CD4-positive, alpha-beta T cell treated with Interleukin-6 for 4 hours (primary cell): ENCODE data around the gene FAXC.
"Not testable (repeated sequence)": the region's sequence is repeated elsewhere in the genome, so short reads cannot be mapped to it uniquely, and the experiment has no call there.

Experiments
- DNase-seq: peaks from one replicate; pipeline ENCODE4 v3.0.0-alpha.2; 2020; ENCODE audit warnings: mixed read lengths

FAXC gene

DNA sequence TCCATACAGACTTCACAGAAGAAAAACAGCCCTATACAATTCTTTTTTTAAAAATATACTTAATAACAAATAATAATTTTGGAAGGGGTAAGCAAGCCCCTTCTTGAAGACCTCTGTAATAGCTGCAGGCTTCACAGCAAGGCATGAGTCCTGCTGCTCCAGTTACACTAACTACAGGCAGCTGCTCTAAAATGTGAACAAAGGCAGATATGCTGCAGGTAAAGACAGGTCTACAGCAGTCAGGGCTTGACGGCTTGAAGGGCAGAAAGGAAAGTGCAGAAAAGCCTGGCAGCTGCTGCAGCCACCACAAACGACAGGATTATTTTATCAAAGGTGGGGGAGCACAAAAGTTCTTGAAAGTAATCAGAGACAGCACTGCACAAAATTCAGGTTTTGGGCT is 11.3 kb downstream of the FAXC start:
- no peak for DNase-seq

DNA sequence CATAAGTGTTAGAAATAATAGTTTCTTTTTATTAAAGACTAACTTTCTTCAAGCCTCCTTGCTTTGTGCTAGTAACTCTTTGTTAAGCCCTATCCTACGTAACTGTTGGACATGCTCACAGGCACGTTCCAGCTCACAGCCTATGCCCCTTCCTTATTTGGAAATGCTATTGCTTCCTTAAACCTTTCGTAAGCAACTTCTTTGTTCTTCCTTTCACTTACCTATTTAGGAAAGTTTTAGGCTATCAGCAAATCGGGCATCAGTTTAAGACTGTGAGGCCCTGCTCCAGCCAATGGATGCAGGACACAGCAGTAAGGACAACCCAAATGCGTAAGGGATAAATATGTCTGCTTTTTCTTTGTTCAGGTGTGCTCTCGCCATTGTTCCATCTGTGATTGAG is 14.2 kb downstream of the FAXC start:
- DNase-seq: not testable (repeated sequence)

DNA sequence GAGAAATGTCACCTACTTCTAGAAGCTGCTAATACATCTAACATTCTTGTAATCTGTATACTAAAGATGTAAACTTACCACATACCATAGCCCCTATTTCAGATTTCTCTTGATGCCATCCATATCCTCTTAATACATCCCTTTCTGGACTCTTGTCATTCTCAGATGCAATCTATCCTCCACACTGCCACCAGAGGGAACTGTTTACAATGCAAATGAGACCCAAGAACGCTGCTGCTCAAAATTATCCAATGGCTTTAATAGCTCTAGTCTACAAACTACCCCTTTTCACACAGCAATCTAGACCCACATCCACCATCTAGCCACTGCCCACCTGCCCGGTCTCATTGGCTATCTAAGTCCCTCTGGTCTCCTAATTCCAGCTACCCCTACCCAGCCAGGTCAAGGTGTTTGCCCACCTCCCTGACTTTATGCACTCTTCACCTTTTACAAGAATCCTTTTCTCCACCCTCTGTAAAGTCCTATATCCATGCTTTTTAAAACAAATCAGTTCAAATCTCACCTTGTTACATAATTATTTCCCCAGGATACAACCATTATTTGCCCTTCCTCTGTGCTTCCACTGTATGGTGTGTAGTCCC is 14.8 kb downstream of the FAXC start:
- DNase-seq: peak; percentile 3

DNA sequence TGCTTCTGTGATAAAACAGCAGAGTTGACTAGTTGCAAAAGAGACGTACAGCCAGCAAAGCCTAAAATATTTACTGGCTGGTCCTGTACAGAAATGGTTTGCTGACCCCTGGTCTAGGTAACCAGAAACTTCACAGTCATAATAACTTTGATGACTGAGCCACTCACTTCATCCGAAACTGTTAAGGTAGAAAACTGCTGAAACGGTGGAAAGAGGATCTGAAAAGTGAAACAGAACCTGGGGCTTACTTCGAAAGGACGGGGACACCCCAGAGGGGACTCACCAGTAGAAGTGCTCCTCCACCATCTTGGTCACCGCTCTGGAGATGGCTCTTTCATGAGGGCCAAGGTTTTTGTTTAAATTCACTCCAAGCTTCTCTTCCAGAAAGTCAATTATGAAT is 16.4 kb downstream of the FAXC start:
- no peak for DNase-seq

DNA sequence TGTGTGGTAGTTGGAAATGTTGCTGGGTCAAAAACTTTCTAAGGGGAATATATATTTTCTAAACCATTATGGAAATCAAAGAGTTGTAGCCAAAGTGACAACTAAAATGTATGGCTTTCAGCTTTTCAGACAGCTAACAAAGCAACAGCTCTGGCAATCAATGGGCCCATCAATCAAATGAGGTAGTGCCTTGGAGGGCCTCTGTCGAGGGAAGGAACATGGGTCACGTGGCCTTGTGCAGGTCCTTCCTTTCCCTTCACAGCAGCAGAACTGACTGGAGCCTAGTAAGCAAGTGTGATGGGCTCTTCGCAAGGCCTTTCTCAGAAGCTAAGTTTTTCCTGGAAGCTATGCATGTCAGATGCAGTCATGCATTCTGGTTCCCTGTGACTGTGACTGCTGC is 17.9 kb downstream of the FAXC start:
- DNase-seq: no peak

DNA sequence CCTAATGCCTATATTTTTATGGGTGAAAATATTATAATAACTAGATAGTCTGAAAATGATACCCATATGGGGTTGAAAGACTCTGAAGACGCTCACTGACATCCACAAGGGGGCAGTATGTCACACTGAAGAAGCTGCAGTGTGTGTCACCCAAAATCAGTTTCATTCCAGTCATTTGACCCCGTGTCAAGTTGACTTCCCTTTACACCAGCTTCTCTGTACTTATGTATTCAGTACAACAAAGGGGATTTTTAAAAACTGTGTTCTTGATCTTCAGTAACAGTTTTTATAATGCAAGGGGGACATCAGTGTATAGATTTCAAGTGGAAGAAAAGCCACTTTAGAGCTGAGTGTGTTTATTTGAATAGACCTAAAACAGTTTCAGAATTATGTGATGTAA is 19.3 kb downstream of the FAXC start:
- DNase-seq: peak; percentile 53

DNA sequence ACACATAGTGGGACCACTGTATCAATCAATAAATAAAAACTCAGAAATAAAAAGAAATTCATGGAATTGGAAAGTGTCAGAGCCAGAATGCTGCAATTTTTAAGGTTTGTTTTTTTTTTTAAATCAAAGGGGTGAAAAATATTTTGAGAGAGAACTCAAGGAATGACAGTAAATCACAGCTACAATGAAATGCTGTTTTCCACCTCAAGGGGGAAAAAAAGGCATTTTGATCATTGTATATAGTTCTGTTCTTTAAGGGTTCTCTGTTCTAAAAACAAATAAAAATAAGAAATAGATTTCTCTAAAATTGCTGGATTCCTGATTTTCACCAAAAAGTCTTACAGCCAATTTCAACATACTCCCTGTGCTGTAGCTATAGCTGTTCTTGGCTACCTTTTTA is 24.5 kb downstream of the FAXC start:
- DNase-seq: no peak

DNA sequence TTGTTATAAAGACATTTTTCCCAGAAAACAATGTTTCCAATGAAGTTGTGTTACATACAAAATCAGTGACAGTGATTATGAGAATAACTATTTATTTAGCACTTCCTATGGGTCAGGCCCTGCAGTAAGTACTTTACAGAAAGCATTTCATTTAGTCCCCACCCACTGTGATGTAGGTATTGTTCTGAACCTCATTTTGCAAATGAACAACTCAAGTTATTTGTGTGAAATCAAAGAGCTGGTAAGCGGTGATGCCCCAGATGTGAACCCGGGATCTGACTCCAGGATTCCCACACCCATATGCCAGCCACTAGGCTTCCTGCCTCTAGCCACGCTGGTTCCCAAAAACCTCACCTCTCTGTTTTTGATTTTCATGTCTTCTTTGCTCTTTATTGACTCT is 30.9 kb downstream of the FAXC start:
- no peak for DNase-seq

DNA sequence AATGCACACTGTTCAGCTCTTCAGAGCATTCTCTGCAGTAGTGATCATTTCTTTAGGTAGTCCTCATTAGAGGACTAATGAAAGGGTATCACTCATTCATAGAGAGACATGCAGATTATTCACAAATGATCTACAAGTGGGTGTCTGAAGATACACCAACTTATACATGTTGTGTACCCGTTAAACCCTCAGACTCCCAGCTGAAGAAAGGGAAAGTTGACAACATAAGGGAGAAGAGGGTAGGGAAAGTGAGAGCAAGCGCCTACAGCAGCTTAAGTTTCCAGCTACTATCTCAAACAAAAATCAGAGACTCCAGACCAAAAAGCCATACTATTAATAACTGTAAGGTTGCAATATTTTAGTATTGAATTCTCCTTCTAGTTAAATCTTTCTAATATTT is 37.1 kb downstream of the FAXC start:
- no peak for DNase-seq

DNA sequence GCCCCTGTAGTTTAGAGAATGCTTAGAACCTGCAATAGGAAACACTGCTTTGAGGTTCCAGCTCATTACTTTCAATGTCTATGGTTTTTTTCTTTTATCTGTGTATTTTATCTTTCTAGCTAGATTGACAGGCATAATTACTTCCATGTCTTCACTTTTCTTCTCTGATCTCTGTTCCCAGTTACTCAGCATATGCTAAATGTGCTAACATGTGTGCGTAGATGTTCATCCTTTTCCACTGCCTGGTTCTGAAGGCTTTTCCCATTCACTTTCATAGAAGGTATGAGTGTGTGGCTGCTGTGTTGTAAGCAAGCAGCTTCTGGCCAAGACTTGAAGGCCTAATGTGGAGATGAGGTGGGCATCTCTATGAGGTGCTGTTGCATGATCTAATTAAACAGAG is 38.9 kb downstream of the FAXC start:
- no peak for DNase-seq

DNA sequence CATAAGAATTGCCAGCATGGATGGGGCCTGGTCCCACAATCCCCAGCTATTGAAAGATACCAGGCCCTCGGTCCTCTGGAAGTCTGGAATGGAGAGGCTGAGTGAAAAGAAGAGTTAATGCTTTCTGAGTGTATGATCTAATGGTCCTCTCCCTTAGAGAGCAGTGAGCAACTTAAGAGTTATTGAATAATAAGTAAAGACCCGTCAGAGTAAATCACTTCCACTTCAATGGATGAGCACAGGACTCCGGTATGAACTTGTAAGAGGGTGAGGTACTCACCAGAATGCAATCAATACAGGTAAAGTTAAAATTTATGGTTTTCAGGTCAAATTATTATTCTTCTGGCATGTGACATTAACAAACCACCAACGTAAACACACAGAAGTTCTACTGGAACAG is 39.9 kb downstream of the FAXC start:
- DNase-seq: no peak

DNA sequence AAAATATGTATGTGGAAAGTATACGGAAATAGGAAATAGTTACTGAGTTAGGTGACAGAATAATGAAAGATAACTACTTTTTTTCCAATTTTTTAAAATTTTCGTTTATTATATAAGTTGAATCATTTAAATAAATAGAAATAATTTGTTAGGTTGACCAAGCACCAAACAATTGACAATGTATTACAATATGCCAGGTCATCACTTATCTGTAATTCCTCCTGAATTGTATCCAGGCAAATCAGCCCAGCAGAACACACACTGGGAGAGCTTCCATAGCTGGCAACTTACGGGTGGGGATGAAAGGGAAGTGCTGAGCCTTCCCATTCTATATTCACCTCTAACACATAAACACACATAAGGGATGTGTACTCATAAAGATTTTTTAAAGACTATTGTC is 40.7 kb downstream of the FAXC start:
- DNase-seq: no peak

DNA sequence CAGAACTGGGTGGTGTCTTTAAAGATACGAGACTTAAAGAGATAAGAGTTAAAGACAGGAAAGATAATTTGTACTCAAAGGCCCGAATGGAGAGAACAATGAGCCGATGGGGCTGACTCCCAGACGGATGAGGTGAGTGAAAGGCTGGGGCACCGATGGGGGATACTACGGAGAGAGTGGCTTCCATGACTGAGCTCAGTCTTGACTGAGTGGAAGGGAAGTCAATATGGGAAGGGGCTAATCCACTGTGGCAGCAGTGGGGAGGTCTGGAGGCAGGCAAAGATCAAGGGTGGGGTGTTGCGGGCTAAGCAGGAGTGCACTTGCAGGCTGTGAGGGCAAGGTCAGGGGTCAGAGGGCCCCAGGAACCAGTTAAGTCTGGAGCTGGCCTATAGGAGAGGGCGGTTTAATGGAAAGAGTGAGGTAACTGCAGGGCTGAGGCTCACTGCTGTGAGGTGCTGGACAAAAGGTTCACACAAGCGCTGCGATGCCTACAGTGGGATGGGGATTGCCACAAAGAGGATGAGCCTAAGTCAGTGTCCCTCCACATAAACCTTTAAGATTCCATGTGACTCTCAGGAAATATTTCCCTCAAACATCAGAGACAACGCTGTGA is 42.1 kb downstream of the FAXC start:
- DNase-seq: no peak

DNA sequence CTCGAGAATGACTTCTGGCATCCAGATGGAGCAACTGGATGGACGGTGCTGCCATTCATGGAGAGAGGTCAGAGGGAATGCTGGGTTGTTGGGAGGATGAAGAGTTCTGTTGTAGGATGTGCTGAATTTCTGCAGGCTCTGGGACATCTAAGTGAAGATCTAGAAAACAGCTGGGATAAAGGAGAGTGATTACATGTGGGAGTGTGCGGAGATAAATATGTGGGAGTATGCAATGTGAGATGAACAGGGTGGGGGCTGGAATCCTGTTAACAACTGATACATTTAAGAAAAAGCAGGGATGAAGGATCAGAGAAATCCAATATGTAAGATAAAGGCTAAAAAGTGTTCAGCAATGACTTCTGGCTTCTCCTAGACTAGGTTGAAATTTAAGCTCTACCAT is 43.1 kb downstream of the FAXC start:
- DNase-seq: no peak

DNA sequence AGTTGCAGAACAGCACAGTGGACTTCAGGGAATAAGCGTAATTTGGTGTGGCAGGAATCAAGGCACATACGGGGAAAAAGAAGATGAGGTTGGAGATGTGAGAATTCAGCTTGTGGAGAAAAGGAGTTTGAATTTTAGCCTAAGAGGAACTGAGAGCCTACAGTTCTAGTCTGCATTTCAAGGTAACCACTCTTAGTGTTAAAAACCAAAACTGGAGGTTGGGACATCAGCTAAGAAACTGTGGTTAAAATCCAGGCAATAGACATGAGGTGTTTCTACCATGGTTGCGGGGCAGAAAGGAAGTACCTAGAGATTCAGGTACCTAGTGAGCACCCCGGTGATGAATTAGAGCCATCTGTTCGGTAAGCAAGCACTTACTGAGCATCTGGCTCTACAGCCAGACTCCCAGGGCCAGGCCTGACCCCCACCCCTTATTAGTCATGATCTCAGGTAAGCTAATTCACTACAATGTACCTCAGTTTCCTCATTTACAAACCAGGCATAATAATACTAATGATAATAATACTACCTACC is 44.4 kb downstream of the FAXC start:
- DNase-seq: no peak

DNA sequence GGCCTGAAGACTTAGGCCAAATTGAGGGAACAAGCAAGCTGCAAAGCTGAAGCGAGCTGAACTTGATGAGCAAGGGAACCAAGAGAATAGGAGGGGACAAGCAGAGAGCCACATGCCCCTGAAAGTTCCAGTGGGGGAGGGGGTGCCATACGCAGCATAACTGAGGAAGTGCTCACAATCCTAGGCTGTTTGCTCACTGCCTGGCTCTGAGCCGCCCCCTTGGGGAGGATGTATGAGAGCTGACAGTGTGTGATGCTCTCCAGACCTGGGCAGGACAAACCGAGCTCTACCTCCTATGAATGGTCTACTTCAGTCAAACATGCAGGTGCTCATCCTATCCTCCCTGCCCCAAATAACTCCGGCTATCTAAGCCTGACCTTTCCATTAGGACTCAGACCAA is 52.1 kb downstream of the FAXC start:
- DNase-seq: no peak

DNA sequence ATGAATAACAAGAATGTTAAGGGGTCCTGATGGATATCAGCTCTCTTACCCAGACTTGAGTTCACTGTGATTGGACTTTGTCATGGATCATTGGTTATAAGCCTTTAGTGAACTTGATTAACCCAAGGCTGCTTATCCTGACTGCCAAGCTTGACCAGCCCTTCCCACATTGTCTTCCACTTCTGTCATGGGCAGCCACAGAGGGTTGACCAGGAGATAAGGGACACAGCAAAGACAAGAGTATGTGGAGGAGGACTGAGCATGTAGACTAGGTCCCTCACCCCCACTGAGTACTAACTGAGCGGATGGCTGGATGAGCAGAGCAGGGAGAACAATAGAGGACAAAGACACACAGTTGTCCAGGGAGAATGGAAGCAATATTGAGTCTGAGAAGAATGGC is 52.5 kb downstream of the FAXC start:
- DNase-seq: no peak

DNA sequence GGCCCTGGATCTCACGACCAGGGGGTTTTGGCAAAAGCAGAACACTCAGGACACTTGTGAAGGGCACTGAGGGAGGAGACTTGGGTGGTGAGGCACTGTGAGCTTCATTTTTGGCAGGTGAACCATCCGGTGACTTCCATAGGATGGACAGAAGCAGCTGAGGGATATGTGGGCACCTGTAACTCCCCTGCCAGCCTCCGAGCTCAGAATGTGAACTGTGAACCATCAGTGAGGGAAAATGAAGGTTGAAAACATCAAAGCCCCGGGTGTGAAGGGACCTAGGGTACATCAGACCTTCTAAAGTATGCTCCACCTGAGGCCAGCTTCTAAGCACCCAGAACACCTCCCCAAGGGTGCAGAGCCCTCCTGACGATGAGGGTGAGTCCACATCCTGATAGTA is 53.2 kb downstream of the FAXC start:
- no peak for DNase-seq

DNA sequence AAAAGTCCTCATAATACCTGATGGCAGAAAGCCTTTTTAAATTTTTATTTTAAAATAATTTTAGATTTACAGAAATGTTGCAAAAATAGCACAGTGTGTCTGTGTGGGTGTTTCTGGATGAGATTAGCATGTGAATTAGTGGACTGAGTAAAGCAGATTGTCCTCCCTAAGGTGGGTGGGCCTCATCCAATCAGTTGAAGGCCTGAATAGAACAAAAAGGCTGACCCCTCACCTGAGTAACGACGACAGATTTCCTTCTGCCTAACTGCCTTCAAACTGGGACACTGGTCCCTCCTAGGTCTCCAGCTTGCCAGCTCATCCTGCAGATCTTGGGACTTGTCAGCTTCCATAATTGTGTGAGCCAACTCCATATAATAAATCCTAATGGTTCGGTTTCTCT is 54.2 kb downstream of the FAXC start:
- DNase-seq: no peak

DNA sequence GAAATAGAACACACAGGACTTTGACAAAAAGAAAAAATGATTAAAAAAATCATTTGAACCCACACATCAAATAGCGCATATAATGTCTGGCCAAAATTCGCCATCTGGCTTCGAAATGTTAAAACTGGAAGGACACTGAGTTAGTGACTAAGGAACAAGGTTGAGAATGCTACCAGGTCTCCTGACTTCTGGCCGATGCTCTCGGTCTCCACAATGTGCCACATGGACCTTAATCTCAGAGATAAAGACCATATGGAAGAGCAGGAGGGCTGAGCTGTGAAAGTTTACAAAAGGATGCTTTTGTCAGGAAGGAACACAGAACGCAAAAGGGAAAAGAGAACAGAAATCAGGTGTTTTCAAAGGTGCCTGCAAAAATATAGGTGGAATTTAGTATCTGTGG is 54.7 kb downstream of the FAXC start:
- DNase-seq: no peak

DNA sequence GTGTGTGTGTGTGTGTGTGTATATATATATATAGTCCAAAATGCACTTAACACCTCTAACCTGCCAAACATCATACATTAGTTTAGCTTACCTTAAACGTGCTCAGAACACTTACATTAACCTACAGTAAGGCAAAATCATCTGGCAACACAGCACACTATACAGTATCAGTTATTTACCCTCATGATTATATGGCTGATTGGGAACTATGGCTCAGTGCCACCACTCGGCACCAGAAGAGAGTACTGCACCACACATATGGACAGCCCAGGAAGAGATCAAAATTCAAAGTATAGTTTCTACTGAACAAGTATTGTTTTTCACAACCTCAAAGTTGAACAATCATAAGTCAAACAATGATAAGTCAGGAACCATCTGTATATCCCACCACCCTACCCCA is 59.8 kb downstream of the FAXC start:
- no peak for DNase-seq

DNA sequence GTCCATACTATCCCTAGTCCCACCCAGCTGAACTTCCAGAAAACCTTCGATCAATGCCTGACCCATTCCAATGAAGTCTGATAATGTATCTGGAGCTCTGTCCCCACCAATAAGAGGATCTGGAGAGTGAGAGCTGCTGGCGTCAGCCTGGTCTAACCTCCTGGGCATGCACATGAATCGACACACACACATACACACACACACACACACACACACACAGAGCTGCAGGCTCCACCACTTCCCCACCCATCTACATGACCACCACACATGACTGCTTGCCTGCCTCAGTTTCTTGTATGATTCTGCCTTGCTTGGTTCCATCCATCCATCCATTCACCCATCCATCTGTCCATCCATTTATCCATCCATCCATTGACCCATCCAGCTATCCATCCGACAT is 60.8 kb downstream of the FAXC start:
- no peak for DNase-seq

DNA sequence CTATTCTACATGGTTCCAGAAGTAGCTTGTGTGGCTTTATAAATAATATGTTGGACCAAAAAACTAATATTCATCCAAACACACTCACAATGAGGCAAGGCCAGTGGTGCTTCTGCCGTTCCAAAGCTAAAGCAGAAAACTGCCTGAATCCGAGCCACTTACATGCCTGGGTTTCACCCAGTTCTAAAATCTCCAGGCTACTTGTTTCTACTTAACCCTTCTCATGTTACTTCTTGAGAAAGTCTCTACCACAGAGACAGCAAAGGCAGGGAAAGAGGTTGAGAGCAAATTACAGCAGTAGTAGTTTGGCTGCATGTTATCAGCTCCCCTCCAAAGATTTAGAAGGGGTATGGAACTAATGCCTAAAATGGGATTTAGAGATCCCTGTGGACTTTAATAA is 62.0 kb downstream of the FAXC start:
- DNase-seq: no peak

DNA sequence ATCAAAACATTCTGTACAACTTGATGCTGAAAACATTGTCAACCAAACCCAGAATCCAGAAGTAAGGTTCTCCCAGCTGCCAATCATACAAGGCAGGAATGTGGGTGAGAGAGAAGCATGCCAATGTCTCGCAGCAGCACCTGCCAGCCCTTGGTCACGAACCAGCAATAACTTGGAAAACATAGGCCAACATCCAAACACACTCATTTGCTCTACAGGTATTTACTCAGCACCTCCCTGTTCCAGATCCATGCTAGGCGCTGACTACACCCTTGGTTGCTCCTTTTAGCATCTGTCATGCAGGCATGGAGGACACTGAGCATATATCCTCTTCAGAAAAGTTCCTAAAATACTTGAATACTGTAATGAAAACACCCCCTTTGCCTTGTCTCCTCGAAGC is 63.6 kb downstream of the FAXC start:
- no peak for DNase-seq

DNA sequence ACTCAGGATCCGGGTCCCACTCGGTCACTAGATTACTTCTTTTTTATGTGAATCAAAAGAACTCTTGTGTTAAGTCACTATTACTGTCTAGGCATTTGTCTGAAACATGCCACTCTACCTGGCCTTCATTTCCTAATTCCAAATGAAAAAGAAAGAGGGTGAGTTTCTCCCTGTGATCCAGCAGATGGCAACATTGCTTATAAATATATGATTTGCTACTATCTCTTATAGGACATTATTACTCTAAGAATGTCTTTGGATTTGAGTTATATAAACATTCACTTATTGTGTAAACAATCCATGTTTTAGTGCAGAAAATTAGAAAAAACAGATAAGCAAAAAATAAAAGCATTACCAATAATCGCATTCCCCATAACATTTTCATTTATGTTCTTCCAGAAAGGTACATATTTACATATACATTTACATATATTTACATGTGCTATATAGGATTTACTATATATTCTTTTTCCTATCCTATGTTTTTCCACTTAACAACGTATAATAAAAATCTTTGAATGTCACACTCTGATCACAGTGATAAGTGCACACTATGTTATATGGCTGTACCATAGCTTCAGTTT is 66.9 kb downstream of the FAXC start:
- no peak for DNase-seq
